HepG2 (cell line): Measurements from ENCODE around the gene MAP3K3. TPM values are rescaled to one million over a fixed set of nuclear protein-coding genes. Genes with fewer than 3 reads are reported as not detected.

Experiments
- ADNP ChIP-seq: sonication (generic); formaldehyde crosslinking; IDR thresholded peaks from 2 replicates; pipeline ENCODE4 v1.4.0; 2020; ENCODE audit warnings: missing genetic modification reagents
- AGO2 ChIP-seq: fragments of 200-400 bp; formaldehyde crosslinking; optimal IDR thresholded peaks from 2 replicates; pipeline ENCODE3; 2017; ENCODE audit warnings: mild to moderate bottlenecking, low read depth, low read length, moderate library complexity
- CBX1 ChIP-seq: IDR thresholded peaks from one replicate; pipeline ENCODE4 v1.6.1; 2016; ENCODE audit warnings: antibody characterized with exemption, low read depth
- CHD2 ChIP-seq: IDR thresholded peaks from 2 replicates; pipeline ENCODE4 v1.6.1; 2011; ENCODE audit warnings: low read depth, low read length, improper control_type of control experiment
- DPF2 ChIP-seq: sonication (generic); formaldehyde crosslinking; IDR thresholded peaks from 2 replicates; pipeline ENCODE4 v1.4.0; 2020; ENCODE audit warnings: mild to moderate bottlenecking, low read depth, missing genetic modification reagents, borderline replicate concordance
- EHMT2 ChIP-seq: fragments of 200-600 bp; sonication (generic); IDR thresholded peaks from 2 replicates; pipeline ENCODE4 v1.7.0; 2017; ENCODE audit warnings: antibody characterized with exemption, low read depth, low read length, borderline replicate concordance
- EP300 ChIP-seq, 3 experiments: sonication (generic) in 1 of 3; formaldehyde crosslinking in 1 of 3; IDR thresholded peaks; 2 replicates each; pipeline versions ENCODE4 v1.5.1 to v1.6.1; 2011 to 2020; ENCODE audit warnings: low read depth in 2 of 3, low read length in 2 of 3, borderline replicate concordance in 1 of 3, improper control_type of control experiment in 1 of 3, mild to moderate bottlenecking in 1 of 3, missing genetic modification reagents in 1 of 3, moderate library complexity in 1 of 3
- FLYWCH1 ChIP-seq: sonication (generic); formaldehyde crosslinking; IDR thresholded peaks from 2 replicates; pipeline ENCODE4 v1.8.1; 2023; ENCODE audit warnings: mild to moderate bottlenecking, missing genetic modification reagents
- GATA4 ChIP-seq: sonication (generic); IDR thresholded peaks from 2 replicates; pipeline ENCODE4 v1.6.1; 2016; ENCODE audit warnings: antibody characterized with exemption, low read depth, borderline replicate concordance
- HMGA1 ChIP-seq: sonication (generic); formaldehyde crosslinking; conservative IDR thresholded peaks from 2 replicates; pipeline ENCODE4 v1.4.0; 2020; ENCODE audit warnings: missing genetic modification reagents
- IRF9 ChIP-seq: sonication (generic); formaldehyde crosslinking; IDR thresholded peaks from 2 replicates; pipeline ENCODE4 v1.8.0; 2022; ENCODE audit warnings: missing genetic modification reagents, mild to moderate bottlenecking, borderline replicate concordance
- KDM6A ChIP-seq: IDR thresholded peaks from 2 replicates; pipeline ENCODE4 v1.6.1; 2016; ENCODE audit warnings: low read depth
- MTF2 ChIP-seq: sonication (generic); formaldehyde crosslinking; IDR thresholded peaks from 2 replicates; pipeline ENCODE4 v1.5.0; 2020; ENCODE audit warnings: missing genetic modification reagents, borderline replicate concordance
- RAD51 ChIP-seq: fragments of 450-650 bp; IDR thresholded peaks from 2 replicates; pipeline ENCODE4 v1.6.1; 2016; ENCODE audit warnings: borderline replicate concordance
- STAG1 ChIP-seq: sonication (generic); formaldehyde crosslinking; IDR thresholded peaks from 2 replicates; pipeline ENCODE4 v1.4.0; 2020; ENCODE audit warnings: missing genetic modification reagents
- SUZ12 ChIP-seq: fragments of 150-350 bp; IDR thresholded peaks from 2 replicates; pipeline ENCODE4 v1.6.1; 2014; ENCODE audit warnings: low read depth, low read length
- TSC22D2 ChIP-seq: sonication (generic); formaldehyde crosslinking; IDR thresholded peaks from 2 replicates; pipeline ENCODE4 v1.5.1; 2020; ENCODE audit warnings: missing genetic modification reagents, mild to moderate bottlenecking, borderline replicate concordance
- ZBTB1 ChIP-seq: sonication (generic); formaldehyde crosslinking; IDR thresholded peaks from 2 replicates; pipeline ENCODE4 v1.4.0; 2020; ENCODE audit warnings: missing genetic modification reagents, borderline replicate concordance
- ZBTB25 ChIP-seq: IDR thresholded peaks from 2 replicates; pipeline ENCODE4 v1.6.1; 2018; ENCODE audit warnings: missing genetic modification reagents
- ZNF180 ChIP-seq: sonication (generic); formaldehyde crosslinking; IDR thresholded peaks from 2 replicates; pipeline ENCODE4 v1.4.0; 2020; ENCODE audit warnings: low read depth, missing genetic modification reagents, borderline replicate concordance
- ZNF234 ChIP-seq: sonication (generic); formaldehyde crosslinking; conservative IDR thresholded peaks from 2 replicates; pipeline ENCODE4 v1.5.1; 2020; ENCODE audit warnings: mild to moderate bottlenecking, missing genetic modification reagents
- ZNF264 ChIP-seq: sonication (generic); formaldehyde crosslinking; IDR thresholded peaks from 2 replicates; pipeline ENCODE4 v1.4.0; 2020; ENCODE audit warnings: missing genetic modification reagents
- ZNF383 ChIP-seq: sonication (generic); formaldehyde crosslinking; IDR thresholded peaks from 2 replicates; pipeline ENCODE4 v1.4.0; 2020; ENCODE audit warnings: missing genetic modification reagents, mild to moderate bottlenecking, borderline replicate concordance
- ZNF563 ChIP-seq: sonication (generic); formaldehyde crosslinking; IDR thresholded peaks from 2 replicates; pipeline ENCODE4 v1.8.0; 2022; ENCODE audit warnings: mild to moderate bottlenecking, moderate library complexity, missing genetic modification reagents
- ZNF724P ChIP-seq: sonication (generic); formaldehyde crosslinking; IDR thresholded peaks from 2 replicates; pipeline ENCODE4 v1.8.0; 2022; ENCODE audit warnings: missing genetic modification reagents, borderline replicate concordance
- ZNF772 ChIP-seq: sonication (generic); formaldehyde crosslinking; IDR thresholded peaks from 2 replicates; pipeline ENCODE4 v1.5.0; 2020; ENCODE audit warnings: mild to moderate bottlenecking, missing genetic modification reagents
- ZSCAN12 ChIP-seq: sonication (generic); formaldehyde crosslinking; IDR thresholded peaks from 2 replicates; pipeline ENCODE4 v1.9.0; 2021; ENCODE audit warnings: mild to moderate bottlenecking, missing genetic modification reagents
- polyA plus RNA-seq, 8 experiments: library from polyadenylated mRNA; depleted of rRNA in 3 of 8; stranded (reverse) in 7 of 8; unstranded in 1 of 8; fragments of >200 nt; fragmentation: Illumina TruSeq in 4 of 8; extraction: Trizol in 4 of 8; gene quantifications; 2 replicates each; pipeline versions ENCODE4 v1.2.1 to v1.2.3, GENCODE V29; 2011 to 2016; ENCODE audit warnings: low read depth in 4 of 8, missing spikeins in 1 of 8, mixed read lengths in 1 of 8; ENCODE audit not compliant: insufficient read depth in 1 of 8
- total RNA-seq, 5 experiments: library from RNA; depleted of rRNA; stranded (reverse); fragments of >200 nt; fragmentation: Illumina TruSeq; extraction: Trizol; gene quantifications; 2 replicates each; pipeline ENCODE4 v1.2.3, GENCODE V29; 2016; ENCODE audit warnings: low read depth in 1 of 5

MAP3K3 gene
- total and polyA plus RNA-seq, 2 of the 13 experiments (the other 11 are each of a cell fraction or from before 2014, with no cell fraction given), result 17.7 to 21.8 TPM

- TF ChIP-seq STAG1 (CRISPR knock-in tag), result peak; percentile 57
- 0 out of 2 replicates have a peak, but pooled peaks have one; percentile 35 for TF ChIP-seq ZNF234 (CRISPR knock-in tag)
- TF ChIP-seq ZNF180 (CRISPR knock-in tag), result peak; percentile 91; the same call in 1 of the 2 replicates
- no peak for TF ChIP-seq ZNF724P (CRISPR knock-in tag)
- TF ChIP-seq ZNF383 (CRISPR knock-in tag), result no peak
- TF ChIP-seq SUZ12, result no peak
- TF ChIP-seq ZSCAN12 (CRISPR knock-in tag), result peak; percentile 90
- TF ChIP-seq TSC22D2 (CRISPR knock-in tag), result peak; percentile 76; the same call in 1 of the 2 replicates
- TF ChIP-seq CBX1, result peak; percentile 100
- TF ChIP-seq ZBTB25, result peak; percentile 96
- no peak for TF ChIP-seq RAD51
- TF ChIP-seq ADNP (CRISPR knock-in tag), result 0 out of 2 replicates have a peak, but pooled peaks have one; percentile 63
- TF ChIP-seq CHD2, result peak; percentile 60; the same call in 1 of the 2 replicates
- TF ChIP-seq IRF9 (CRISPR knock-in tag), result peak; percentile 92
- peak; percentile 97 for TF ChIP-seq ZNF772 (CRISPR knock-in tag)
- peak; percentile 89 for TF ChIP-seq AGO2
- no peak for TF ChIP-seq FLYWCH1 (CRISPR knock-in tag)
- TF ChIP-seq KDM6A, result no peak
- TF ChIP-seq GATA4, result peak; percentile 75; the same call in 1 of the 2 replicates
- TF ChIP-seq ZBTB1, result no peak; the same call in 1 of the 2 replicates
- TF ChIP-seq DPF2 (CRISPR knock-in tag), result no peak; the same call in 1 of the 2 replicates
- peak; percentile 74 to 81 for TF ChIP-seq EP300 (IDR thresholded peaks at IDR 0.05; ENCODE audit: low read depth in 2 of 2, low read length in 2 of 2)
- peak; percentile 60; the same call in 1 of the 2 replicates for TF ChIP-seq EP300 (CRISPR knock-in tag; IDR thresholded peaks at IDR 0.05; ENCODE audit: borderline replicate concordance)
- peak; percentile 90; the same call in 1 of the 2 replicates for TF ChIP-seq EHMT2
- TF ChIP-seq HMGA1 (CRISPR knock-in tag), result no peak
- peak; percentile 97 for TF ChIP-seq ZNF264 (CRISPR knock-in tag)
- TF ChIP-seq MTF2 (CRISPR knock-in tag), result peak; percentile 88; the same call in 1 of the 2 replicates
- peak; percentile 98 for TF ChIP-seq ZNF563 (CRISPR knock-in tag)
Measured at GRCh38 chr17:63600569-63601438, 21.4 kb upstream of the MAP3K3 start, which contains the start of gene TACO1 (continued).
